GM21737 (cell line): Measurements from ENCODE around the gene SWSAP1.
A peak's percentile ranks its signal among the peaks of the same experiment; 100 is the strongest.
"Not testable (repeated sequence)": the region's sequence is repeated elsewhere in the genome, so short reads cannot be mapped to it uniquely, and the experiment has no call there.

Experiments used
- ATAC-seq: cut with Tn5 transposase; IDR thresholded peaks from one replicate; pipeline ENCODE4 v1.9.1; 2021; ENCODE audit warnings: mild to moderate bottlenecking, moderate library complexity; ENCODE audit not compliant: unreplicated experiment

Gene SWSAP1

GRCh38 chr19:11378319-11379189 lies 4.1 kb downstream of the SWSAP1 start:
- no peak for ATAC-seq

DNA sequence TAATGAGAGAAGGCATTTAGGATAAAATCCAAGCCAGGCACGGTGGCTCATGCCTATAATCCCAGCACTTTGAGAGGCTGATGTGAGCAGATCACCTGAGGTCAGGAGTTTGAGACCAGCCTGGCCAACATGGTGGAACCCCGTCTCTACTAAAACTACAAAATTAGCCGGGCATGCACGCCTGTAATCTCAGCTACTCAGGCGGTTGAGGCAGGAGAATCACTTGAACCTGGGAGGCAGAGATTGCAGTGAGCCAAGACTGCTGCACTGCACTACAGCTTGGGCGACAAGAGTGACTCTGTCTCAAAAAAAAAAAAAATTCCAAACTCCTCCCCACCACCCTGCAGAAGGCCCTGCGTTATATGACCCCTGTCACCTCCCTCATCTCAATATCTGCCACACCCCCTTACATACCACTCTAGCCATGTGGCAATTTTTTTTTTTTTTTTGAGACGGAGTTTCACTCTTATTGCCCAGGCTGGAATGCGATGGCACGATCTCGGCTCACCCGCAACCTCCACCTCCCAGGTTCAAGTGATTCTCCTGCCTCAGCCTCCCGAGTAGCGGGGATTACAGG lies 4.9 kb downstream of the SWSAP1 start:
- not testable (repeated sequence) for ATAC-seq

GRCh38 chr19:11379857-11380350 lies 5.4 kb downstream of the SWSAP1 start:
- ATAC-seq, result no peak

DNA sequence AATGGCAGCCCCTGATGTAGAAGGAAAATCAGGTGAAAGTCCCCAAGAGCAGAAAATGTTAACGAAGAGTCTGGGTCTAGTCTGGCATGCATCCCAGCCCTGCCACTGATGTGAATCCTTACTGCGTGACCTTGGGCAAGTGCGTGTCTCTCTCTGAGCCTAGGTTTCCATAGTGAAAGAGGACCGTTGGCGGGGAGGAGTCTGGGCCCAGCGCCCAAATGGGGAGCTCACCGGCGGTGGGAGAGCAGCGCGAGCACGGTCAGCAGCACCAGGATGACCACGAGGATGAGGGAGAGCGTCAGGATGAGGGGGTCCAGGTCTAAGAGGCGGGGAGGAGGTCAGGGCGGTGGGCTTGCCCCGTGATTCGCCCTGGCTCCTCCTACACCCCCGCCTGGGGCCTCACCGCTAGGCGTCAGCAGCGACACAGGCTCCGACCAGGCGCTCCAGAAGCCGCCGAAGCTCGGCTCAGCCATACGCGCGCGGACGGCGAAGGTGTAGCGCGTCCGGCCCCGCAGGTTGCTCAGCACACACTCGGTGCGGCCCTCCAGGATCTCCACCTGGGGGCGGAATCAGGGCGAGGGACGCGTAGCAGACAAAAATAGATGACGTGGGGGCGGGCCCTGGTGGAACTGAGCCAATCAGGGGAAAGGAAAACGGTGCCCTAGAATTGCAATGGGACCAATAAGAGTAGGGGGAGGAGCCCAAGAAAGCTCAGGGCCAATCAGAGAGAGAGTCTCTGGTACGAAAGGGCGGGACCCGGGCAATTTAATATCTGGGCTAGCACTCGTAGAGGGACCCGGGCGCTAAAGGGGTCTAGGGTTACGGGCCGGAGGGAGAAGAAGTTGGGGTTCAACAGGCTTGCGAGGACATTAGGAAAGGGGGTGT lies 6.4 kb downstream of the SWSAP1 start:
- peak; percentile 68 for ATAC-seq

DNA sequence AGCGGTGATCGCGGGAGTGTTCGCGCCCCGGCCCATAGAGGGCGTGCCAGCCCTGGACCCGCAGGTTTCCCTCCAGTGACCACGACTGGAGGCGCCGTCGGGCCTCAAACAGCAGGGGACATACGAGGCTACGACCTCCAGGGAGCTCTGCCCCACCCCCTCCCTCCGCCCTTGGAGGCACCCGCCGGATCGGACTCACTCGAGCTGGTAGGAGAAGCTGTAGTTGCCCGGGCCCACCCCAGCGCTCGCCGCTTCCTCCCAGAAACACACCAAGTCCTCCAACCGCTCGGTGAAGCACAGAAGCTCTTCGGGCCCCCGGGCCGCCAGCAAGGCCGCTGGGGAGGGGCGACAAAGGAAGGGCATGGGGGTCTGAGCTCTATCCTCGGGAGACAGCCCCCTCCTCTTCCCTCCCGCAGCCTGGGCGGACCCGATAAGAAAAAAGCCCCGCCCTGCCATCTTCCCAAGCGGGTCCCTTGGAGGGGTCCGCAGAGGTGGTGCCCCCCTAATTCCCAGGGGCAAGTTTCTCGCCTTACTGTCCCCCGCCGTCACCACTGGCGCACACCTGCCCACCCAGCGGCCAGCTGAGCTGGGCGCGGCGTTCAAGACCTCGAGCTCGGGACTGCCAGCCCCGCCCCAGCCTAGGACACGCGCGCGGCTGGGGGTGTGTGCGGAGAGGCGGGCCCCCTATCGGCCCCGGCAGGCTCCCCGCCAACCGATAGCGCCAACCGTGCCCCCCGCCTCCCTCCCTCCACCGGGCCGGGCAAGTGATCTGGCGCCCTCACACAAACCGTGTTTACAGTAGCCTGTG lies 8.6 kb downstream of the SWSAP1 start:
- ATAC-seq, result no peak

- no peak for ATAC-seq
Observed at GRCh38 chr19:11383706-11384048, 9.2 kb downstream of the SWSAP1 start.

DNA sequence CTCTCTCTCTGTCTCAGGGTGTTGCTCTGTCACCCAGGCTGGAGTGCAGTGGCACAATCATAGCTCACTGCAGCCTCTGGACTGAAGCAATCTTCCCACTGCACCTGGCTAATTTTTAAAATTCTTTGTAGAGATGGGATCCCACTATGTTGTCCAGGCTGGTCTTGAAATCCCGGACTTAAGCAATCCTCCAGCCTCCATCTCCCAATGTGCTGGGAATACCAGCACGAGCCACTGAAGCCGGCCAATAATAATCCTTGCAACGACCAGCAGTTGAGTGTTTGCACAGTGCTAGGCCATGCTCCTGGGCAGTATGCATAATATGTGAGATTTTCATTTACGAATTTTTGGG lies 10.3 kb downstream of the SWSAP1 start:
- ATAC-seq, result no peak

DNA sequence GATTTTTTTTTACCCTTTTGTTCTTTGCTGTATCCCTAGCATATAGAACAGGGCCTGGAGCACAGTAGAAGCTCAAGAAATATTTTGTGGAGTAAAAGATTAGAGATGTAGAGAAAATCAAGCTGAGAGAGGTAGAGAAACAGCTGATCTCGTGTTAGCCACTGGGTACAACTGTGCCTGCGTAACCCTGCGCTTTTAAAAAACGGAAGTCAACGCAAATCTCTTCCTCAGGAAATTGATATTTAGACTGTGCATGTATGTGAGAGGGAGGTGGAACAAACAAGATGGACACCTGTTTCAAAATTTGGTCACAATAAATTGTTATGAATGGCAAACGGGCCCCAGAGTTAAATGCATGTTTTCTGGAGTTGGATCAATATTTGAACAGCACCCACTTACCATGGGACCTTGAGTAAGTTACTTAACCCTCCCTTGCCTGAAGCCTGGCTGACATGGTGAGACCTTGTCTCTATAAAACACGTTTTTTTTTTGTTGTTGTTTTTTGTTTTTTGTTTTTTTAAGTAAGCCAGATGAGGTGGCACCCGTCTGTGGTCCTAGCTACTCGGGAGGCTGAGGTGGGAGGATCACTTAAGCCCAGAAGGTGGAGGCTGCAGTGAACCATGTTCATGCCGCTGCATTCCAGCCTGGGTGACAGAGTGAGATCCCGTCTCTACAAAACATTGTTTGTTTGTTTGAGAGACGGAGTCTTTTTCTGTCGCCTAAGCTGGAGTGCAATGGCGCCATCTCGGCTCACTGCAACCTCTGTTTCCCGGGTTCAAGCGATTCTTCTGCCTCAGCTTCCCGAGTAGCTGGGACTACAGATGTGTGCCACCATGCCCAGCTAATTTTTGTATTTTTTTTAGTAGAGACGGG lies 12.9 kb downstream of the SWSAP1 start:
- no peak for ATAC-seq

- no peak for ATAC-seq
Observed at GRCh38 chr19:11390359-11390758, 15.9 kb downstream of the SWSAP1 start.

GRCh38 chr19:11390933-11391680 lies 16.6 kb downstream of the SWSAP1 start:
- no peak for ATAC-seq

- no peak for ATAC-seq
Observed at GRCh38 chr19:11397089-11397610, 22.7 kb downstream of the SWSAP1 start.

DNA sequence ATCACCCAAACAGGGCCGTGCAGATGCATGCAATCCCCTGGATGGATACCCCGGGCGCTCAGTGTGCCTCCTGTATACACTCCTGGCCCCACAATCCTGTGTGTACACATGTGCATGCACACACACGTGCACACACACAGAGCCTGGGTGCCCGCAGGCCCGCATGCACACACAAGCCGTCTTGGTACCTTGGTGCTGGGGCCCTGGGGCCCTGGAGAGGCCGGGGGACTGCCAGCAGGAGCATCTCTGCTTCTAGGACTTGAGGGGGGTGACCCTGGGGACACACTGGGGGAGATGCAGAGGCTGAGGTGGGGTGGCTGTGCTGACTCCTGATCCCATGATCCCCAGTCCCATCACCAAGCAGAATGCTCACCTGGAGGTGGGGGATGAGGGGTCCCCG lies 25.2 kb downstream of the SWSAP1 start:
- no peak for ATAC-seq

DNA sequence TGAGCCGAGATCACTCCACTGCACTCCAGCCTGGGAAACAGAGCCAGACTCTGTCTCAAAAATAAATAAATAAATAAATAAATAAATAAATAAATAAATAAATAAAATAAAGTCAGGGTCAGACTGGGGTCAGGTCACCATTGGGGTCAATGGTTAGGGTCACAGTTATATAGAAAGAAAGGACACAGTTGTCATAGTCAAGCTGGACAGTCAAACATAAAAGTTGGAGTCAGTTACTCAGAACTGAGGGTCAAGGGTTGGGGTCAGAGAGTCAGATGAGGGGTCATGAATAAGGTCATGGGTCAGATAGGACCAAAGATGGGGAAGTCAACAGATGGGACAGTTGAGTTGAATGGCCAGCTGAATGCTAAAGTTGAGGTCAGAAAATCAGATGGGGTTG lies 26.3 kb downstream of the SWSAP1 start:
- no peak for ATAC-seq

GRCh38 chr19:11401808-11402543 lies 27.5 kb downstream of the SWSAP1 start:
- no peak for ATAC-seq

GRCh38 chr19:11404588-11405222 lies 30.2 kb downstream of the SWSAP1 start:
- ATAC-seq, result no peak

- ATAC-seq, result no peak
Observed at GRCh38 chr19:11405846-11406643, 31.6 kb downstream of the SWSAP1 start.

- ATAC-seq, result not testable (repeated sequence)
Observed at GRCh38 chr19:11406703-11407236, 32.3 kb downstream of the SWSAP1 start.
